Aorta (tissue), 5 donors: Measurements from ENCODE around the gene DCAF6. TPM values are rescaled to one million over a fixed set of nuclear protein-coding genes. Genes with fewer than 3 reads are reported as not detected.

Experiments
- ATAC-seq: fragments of 200-7000 bp; cut with Tn5 transposase; one replicate; pipeline ENCODE4 v1.9.1; 2022; ENCODE audit warnings: moderate library complexity; ENCODE audit not compliant: low FRiP score
- DNase-seq, 2 donors: peaks; one replicate each; pipeline ENCODE4 v3.0.0-alpha.2; 2020
- H3K27ac ChIP-seq, 2 donors: one replicate each; pipeline ENCODE4 v1.5.1; 2013; ENCODE audit warnings: low read length in 2 of 2, mild to moderate bottlenecking in 2 of 2, moderate library complexity in 2 of 2, control low read depth in 1 of 2, inconsistent platforms in 1 of 2, low read depth in 1 of 2
- H3K27me3 ChIP-seq, 2 donors: one replicate each; pipeline ENCODE4 v1.6.1; 2013; ENCODE audit warnings: control low read depth in 1 of 2, low read length in 1 of 2, mild to moderate bottlenecking in 1 of 2, moderate library complexity in 1 of 2; ENCODE audit not compliant: insufficient read depth in 2 of 2, control insufficient read depth in 1 of 2
- H3K36me3 ChIP-seq, 2 donors: one replicate each; pipeline ENCODE4 v1.6.1; 2013; ENCODE audit warnings: control low read depth in 1 of 2, low read length in 1 of 2, mild to moderate bottlenecking in 1 of 2; ENCODE audit not compliant: insufficient read depth in 2 of 2, control insufficient read depth in 1 of 2
- H3K4me1 ChIP-seq, 2 donors: one replicate each; pipeline ENCODE4 v1.6.1; 2013; ENCODE audit warnings: low read length in 2 of 2, control low read depth in 1 of 2, mild to moderate bottlenecking in 1 of 2, moderate library complexity in 1 of 2; ENCODE audit not compliant: insufficient read depth in 2 of 2, control insufficient read depth in 1 of 2
- H3K4me3 ChIP-seq, 2 donors: one replicate each; pipeline ENCODE4 v1.5.1; 2013; ENCODE audit warnings: low read length in 2 of 2, control low read depth in 1 of 2, mild to moderate bottlenecking in 1 of 2
- H3K9me3 ChIP-seq: one replicate; pipeline ENCODE4 v1.6.1; 2013; ENCODE audit warnings: mild to moderate bottlenecking, low read length; ENCODE audit not compliant: control insufficient read depth
- WGBS, 2 donors: extraction: QIAGEN DNeasy Blood & Tissue Kit; methylation state at CpG; one replicate each; pipeline ENCODE4 v1.1.7; 2013; 5-methylcytosine and 5-hydroxymethylcytosine counted together
- intact Hi-C, 2 donors: fragments of 100-400 bp; cut with DNase I; formaldehyde crosslinking; loops; one replicate each; pipeline versions ENCODE4 v1.14.2 to v1.15.0; 2022
- polyA plus RNA-seq, 2 donors: library from polyadenylated mRNA; stranded (reverse); fragments of 200-250 nt; gene quantifications; one replicate each; pipeline ENCODE4 v1.2.3, GENCODE V29; 2013
- total RNA-seq, 2 donors: library from RNA; stranded (reverse); fragmentation: NEBNext Ultra II Directional; extraction: Animal tissue kit (Norgen Biotek cat#: 25700); gene quantifications; one replicate each; pipeline ENCODE4 v1.2.1, GENCODE V29; 2021
- donor health status: healthy with polysubstance abuse.
- donor health status: Bipolar disorder and iron deficiency.
- donor health status: DM: no; HTN: no; CAD: no.
- donor health status: DM: no; HTN: no; CAD: no.
- donor health status: DM: yes; HTN: yes; CAD: no.

DCAF6 gene
- total and polyA plus RNA-seq, 4 donors: 37.3 to 68.7 (median 49.4) TPM

GRCh38 chr1:168057921-168058320 lies 121.4 kb downstream of the DCAF6 start:
- Histone ChIP-seq H3K27me3 (no peaks in the 10 kb centered on the region), H3K9me3 (no peaks in the 10 kb centered on the region), H3K4me3 (no peak overlapping the region), H3K4me1 (no peaks in the 10 kb centered on the region), H3K27ac (no peak overlapping the region), H3K36me3 (no peaks in the 10 kb centered on the region)
- no peak for DNase-seq
- WGBS, 2 donors: 98% methylated on average over 2 of the region's 2 CpGs
- ATAC-seq: no peak
- intact Hi-C loops: no loop called here

- no peak overlapping the region for H3K27ac ChIP-seq
- H3K4me1 ChIP-seq: no peaks in the 10 kb centered on the region
- H3K36me3 ChIP-seq: peaks cover 1 to 3% of the 10 kb centered on the region in 2 donors
- 96 to 99% methylated on average over 1 of the region's 1 CpG for WGBS, 2 donors
- no peaks in the 10 kb centered on the region for H3K9me3 ChIP-seq
- DNase-seq: no peak
- no peak overlapping the region for H3K4me3 ChIP-seq
- no peak for ATAC-seq
- intact Hi-C loops: no loop called here
- H3K27me3 ChIP-seq: no peaks in the 10 kb centered on the region
Observed at GRCh38 chr1:168064216-168064615, 127.7 kb downstream of the DCAF6 start.

DNA sequence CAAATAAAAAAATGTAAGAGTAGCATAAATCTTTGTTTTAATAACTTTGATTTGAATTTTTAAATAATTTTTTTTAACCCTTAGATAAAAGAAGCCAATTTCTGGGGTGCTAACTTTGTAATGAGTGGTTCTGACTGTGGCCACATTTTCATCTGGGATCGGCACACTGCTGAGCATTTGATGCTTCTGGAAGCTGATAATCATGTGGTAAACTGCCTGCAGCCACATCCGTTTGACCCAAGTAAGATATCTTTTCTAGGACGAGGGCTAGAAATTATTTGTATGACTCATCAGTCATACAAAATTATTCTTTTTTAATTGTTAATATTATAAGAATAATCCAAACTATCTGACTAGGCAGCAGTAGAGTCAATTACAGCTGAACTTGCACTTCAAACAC lies 129.0 kb downstream of the DCAF6 start:
- Histone ChIP-seq H3K4me3 (no peak overlapping the region), H3K4me1 (no peaks in the 10 kb centered on the region), H3K27me3 (no peaks in the 10 kb centered on the region), H3K27ac (no peak overlapping the region), H3K9me3 (no peaks in the 10 kb centered on the region), H3K36me3 (peaks cover 3% of the 10 kb centered on the region in 2 donors)
- 77 to 81% methylated on average over 3 of the region's 3 CpGs for WGBS, 2 donors
- intact Hi-C loops: no loop called here
- no peak for ATAC-seq
- DNase-seq: no peak

- peaks cover 3 to 9% of the 10 kb centered on the region in 2 donors for H3K36me3 ChIP-seq
- intact Hi-C loops: no loop called here
- no peaks in the 10 kb centered on the region for H3K27me3 ChIP-seq
- no peak for ATAC-seq
- DNase-seq: no peak
- no peaks in the 10 kb centered on the region for H3K4me1 ChIP-seq
- no peak overlapping the region for H3K27ac ChIP-seq
- no peaks in the 10 kb centered on the region for H3K9me3 ChIP-seq
- H3K4me3 ChIP-seq: no peak overlapping the region
- WGBS, 2 donors: 85 to 91% methylated on average over 3 of the region's 3 CpGs
Observed at GRCh38 chr1:168069384-168069783, 132.9 kb downstream of the DCAF6 start.

DNA sequence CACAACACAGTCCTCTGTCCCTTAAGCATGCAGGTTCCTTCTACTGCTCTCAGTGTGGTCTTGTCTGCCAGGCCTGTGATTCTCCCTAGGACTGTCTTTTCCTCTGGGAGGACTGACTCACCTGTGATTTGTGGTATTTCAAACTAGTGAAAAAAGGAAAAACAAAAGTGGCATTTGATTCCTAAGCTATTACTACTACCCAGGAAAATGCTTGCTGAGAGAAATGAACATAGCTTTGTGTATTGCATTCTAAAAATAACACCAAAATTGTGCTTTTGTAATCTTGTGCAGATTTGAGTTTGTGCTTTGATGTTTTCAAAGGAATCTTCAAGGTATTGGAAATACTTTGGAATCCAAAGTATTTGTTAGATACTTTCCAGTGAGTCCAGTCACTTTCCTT lies 143.3 kb downstream of the DCAF6 start:
- H3K27me3 ChIP-seq: no peaks in the 10 kb centered on the region
- no peaks in the 10 kb centered on the region for H3K36me3 ChIP-seq
- DNase-seq: no peak
- H3K27ac ChIP-seq: peak overlapping the region in 1 of 2 donors; percentile 47
- H3K4me3 ChIP-seq: no peak overlapping the region
- H3K9me3 ChIP-seq: no peaks in the 10 kb centered on the region
- intact Hi-C loops: loop anchor here in 1 of 2 donors (10.0 kb wide), 1 partner anchor 365 kb away; no protein-coding TSS in a partner anchor
- H3K4me1 ChIP-seq: peaks cover 0 to 1% of the 10 kb centered on the region in 2 donors
- no peak for ATAC-seq

GRCh38 chr1:168081373-168082007 lies 145.0 kb downstream of the DCAF6 start:
- Histone ChIP-seq H3K4me3 (no peak overlapping the region), H3K27me3 (no peaks in the 10 kb centered on the region), H3K4me1 (peaks cover 0 to 1% of the 10 kb centered on the region in 2 donors), H3K27ac (peak overlapping the region in 1 of 2 donors; percentile 27), H3K9me3 (no peaks in the 10 kb centered on the region), H3K36me3 (no peaks in the 10 kb centered on the region)
- 76 to 82% methylated on average over 4 of the region's 4 CpGs for WGBS, 2 donors
- peak; percentile 31 for ATAC-seq
- peak in 1 of 2 donors; percentile 67 for DNase-seq
- intact Hi-C loops: loop anchor here in 1 of 2 donors (10.0 kb wide), 1 partner anchor 367 kb away; no protein-coding TSS in a partner anchor

DNA sequence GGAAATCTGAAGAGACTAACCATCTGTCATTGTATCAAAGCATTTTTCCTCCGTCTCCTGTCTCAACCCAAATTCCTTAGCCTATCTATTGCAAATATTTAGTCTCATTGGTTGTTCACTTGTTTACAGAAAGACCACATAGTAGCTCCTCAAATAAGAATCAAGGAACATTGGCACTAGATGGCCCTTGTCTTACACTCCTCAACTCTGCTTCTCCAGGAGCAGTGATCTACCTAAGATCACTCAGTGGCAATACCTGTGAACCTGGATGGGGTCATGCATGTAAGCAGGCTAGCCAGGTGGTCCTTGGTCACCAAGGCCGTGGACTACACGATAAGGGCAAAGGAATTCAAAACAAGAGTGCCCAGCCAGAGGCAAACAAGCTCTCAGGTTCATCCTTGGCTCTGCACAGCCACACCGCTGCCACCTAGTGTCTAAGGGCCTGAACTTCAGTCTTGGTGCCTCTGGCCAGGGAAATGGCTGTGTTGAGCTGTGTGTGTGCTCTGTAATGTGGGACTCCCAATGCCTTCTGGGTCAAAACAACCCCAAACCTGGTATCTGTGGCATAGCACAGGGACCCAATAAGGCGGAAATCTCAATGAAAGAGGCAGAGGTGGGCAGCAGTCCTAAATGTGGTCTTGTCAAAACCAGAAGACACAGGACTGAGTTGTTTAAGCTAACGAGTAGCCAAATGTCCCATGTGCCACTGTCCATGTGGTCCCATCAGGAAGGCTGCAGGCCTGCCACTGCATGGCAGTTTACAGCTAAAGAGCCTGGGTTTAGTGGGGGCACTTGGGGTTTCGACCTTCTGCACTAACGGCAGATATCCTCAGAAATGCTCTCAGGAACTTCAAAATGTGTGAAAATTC lies 145.8 kb downstream of the DCAF6 start:
- ATAC-seq (peak; percentile 77), DNase-seq (peak; percentile 80 to 85)
- Histone ChIP-seq H3K36me3 (no peaks in the 10 kb centered on the region), H3K4me3 (no peak overlapping the region), H3K4me1 (peaks cover 0 to 1% of the 10 kb centered on the region in 2 donors), H3K9me3 (no peaks in the 10 kb centered on the region), H3K27me3 (no peaks in the 10 kb centered on the region), H3K27ac (no peak overlapping the region)
- 53 to 55% methylated on average over 8 of the region's 8 CpGs for WGBS, 2 donors
- intact Hi-C loops: loop anchor here in 1 of 2 donors (10.0 kb wide), 1 partner anchor 367 kb away; no protein-coding TSS in a partner anchor

- H3K4me3 ChIP-seq: no peak overlapping the region
- H3K27me3 ChIP-seq: no peaks in the 10 kb centered on the region
- H3K36me3 ChIP-seq: no peaks in the 10 kb centered on the region
- intact Hi-C loops: loop anchor here in 1 of 2 donors (2.0 to 10.0 kb wide), 2 partner anchors 147 to 369 kb away; partner anchors contain the start of genes DCAF6 and MPC2
- H3K9me3 ChIP-seq: no peaks in the 10 kb centered on the region
- WGBS, 2 donors: 55 to 57% methylated on average over 7 of the region's 7 CpGs
- H3K4me1 ChIP-seq: peaks cover 0 to 1% of the 10 kb centered on the region in 2 donors
- DNase-seq (no peak), ATAC-seq (no peak)
- H3K27ac ChIP-seq: peak overlapping the region in 1 of 2 donors; percentile 28
Observed at GRCh38 chr1:168083456-168084325, 147.2 kb downstream of the DCAF6 start.
